ENCODE measurements around the gene ZNF726.
"Not testable (repeated sequence)": the region's sequence is repeated elsewhere in the genome, so short reads cannot be mapped to it uniquely, and the experiment has no call there.

ZNF726 gene

GRCh38 chr19:23914402-23915286 lies at the start of gene ZNF726:
TSS of gene ZNF726 (plus strand) at chr19:23914886. CDS start at chr19:23914995, 109 bp downstream.
- peak; percentile 97 for FAIRE-seq

DNA sequence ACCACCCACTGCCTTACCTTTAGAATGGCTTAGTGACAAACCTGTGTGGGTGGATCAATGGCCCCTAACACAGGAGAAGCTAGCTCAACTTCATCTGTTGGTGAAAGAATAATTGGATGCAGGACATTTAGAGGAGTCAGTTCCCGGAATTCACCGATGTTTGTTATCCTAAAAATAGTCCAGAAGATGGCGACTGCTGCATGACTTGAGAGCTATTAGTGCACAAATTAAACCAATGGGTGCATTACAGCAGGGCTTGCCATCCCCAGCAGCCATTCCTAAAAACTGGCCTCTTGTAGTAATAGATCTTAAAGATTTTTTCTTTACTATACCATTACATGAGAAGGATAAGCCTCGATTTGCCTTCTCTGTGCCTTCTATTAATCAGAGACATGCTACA lies 46.8 kb upstream of the ZNF726 start:
- no peak for FAIRE-seq

GRCh38 chr19:23868630-23869029 lies 46.1 kb upstream of the ZNF726 start:
- no peak for FAIRE-seq

- no peak for FAIRE-seq
These were observed 42.3 kb upstream of the ZNF726 start for GRCh38 chr19:23872282-23872919.

- no peak for FAIRE-seq
These were observed 38.4 kb upstream of the ZNF726 start for GRCh38 chr19:23876261-23876660.

DNA sequence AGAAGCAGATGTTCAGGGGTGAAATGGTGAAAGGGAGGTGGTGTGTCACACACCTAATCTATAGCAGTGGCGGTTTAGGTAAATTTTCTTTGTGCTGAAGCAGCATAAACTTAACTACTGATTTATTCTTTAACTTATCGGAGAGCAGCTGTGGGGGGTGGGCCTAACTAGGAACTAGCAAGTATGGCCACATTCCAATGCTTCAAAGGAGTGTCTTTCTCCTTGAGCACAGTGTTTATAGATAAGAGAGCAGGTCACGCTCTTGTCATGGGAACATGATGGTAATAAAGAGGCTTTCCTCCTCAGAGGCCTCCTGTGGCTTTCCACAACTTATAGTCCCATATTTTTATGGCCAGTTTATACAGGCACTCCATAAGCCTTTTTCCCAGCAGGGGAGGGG lies 37.9 kb upstream of the ZNF726 start:
- FAIRE-seq: not testable (repeated sequence)

GRCh38 chr19:23882493-23882892 lies 32.2 kb upstream of the ZNF726 start:
- no peak for FAIRE-seq

- FAIRE-seq: no peak
These were observed 30.3 kb upstream of the ZNF726 start for GRCh38 chr19:23884363-23884762.

- no peak for FAIRE-seq
These were observed 27.0 kb upstream of the ZNF726 start for GRCh38 chr19:23887642-23888041.

GRCh38 chr19:23896096-23896495 lies 18.6 kb upstream of the ZNF726 start:
- not testable (repeated sequence) for FAIRE-seq

DNA sequence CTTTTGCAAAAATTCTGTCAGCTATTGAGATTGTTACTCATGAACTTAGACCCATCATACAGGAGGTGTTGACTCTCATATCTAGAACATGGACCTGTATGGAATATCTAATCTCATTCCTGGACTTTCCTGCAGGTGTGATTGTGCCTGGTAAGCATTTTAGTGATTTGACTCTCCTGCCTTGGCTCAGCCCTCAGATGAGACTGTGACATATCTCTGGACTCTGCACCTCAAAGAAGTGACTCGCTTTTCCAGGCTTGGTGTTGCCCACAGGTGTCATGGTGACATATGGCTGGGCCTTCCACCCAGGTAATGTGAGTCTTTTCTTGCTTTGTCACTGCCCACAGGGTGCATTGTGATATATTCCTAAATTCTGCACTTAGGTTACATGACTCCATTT lies 17.8 kb upstream of the ZNF726 start:
- FAIRE-seq: no peak

DNA sequence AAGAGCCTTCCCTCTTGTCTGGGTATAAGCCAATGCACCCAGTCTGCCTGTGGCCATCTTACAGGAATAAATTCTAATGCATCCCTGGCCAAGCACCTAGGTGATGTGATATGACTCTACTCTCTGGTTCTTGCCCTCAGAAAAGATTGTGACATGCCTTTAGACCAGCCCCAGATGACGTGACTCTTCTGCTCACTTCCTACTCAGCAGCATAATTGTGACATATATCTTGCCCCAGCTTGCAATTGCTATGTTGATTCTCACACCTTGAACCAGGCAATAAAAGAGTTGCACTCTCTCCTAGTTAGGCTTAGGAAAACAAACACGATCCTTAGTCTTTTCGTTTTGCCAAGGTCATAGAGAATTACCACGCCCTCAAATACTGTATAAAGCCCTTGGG lies 13.3 kb upstream of the ZNF726 start:
- no peak for FAIRE-seq

- FAIRE-seq: no peak
These were observed 10.3 kb upstream of the ZNF726 start for GRCh38 chr19:23904406-23904805.

DNA sequence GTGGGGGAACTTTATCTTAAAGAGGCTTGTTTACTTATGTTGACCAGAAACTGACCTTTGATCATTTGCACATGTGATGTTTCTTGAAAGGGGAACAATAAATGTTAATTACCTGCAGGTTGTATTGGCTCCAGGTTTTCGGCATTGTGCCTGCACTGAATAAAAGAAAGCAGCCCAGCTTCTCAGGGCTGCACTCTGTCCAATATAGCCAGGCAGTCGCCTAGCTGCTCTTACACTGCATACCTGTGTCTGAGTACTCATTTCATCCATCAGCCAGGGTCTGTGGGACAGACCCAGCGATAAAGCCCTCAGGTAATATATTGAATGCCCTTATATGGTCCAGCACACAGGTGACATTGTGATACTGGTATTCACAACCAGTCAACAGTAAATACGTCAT lies 8.9 kb upstream of the ZNF726 start:
- no peak for FAIRE-seq

- FAIRE-seq: no peak
These were observed 7.9 kb upstream of the ZNF726 start for GRCh38 chr19:23906835-23907234.

- FAIRE-seq: no peak
These were observed 6.5 kb upstream of the ZNF726 start for GRCh38 chr19:23908165-23908564.

GRCh38 chr19:23909222-23909621 lies 5.5 kb upstream of the ZNF726 start:
- no peak for FAIRE-seq

- FAIRE-seq: no peak
These were observed 755 bp upstream of the ZNF726 start for GRCh38 chr19:23913931-23914330.

DNA sequence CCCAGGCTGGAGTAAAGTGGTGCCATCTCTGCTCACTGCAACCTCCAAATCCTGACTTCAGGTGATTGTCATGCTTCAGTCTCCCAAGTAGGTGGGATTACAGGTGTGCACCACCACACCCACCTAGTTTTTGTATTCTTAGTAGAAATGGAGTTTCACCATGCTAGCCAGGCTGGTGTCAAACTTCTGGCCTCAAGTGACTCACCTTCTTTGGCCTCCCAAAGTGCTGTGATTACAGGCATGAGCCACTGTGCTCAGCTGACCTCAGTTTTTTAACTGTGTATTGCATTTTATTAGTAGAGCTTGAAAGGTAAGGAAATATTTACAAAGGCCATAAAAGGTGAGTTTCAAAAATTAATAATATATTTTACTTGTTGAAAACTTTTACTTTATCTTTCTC lies 2.3 kb downstream of the ZNF726 start:
- FAIRE-seq: no peak

DNA sequence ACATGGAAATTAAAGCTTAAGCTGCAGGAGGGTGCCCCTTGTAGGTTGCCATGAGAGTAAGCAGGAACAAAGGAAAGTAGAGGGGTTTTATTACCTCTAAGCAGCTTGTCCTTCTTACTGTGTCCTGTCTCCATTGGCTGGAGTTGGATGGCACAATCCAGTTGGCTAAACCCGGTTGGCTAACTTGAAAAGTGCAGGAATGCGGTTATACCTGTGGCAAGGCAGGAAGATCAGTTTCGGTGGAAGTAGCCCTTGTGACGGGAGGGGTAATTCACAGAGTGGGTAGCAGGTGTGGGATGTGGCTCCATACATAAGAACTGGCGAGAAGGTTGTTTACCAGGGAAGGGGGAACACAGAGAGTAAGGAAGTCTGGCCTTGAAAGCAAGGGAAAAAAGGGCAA lies 3.2 kb downstream of the ZNF726 start:
- FAIRE-seq: no peak

DNA sequence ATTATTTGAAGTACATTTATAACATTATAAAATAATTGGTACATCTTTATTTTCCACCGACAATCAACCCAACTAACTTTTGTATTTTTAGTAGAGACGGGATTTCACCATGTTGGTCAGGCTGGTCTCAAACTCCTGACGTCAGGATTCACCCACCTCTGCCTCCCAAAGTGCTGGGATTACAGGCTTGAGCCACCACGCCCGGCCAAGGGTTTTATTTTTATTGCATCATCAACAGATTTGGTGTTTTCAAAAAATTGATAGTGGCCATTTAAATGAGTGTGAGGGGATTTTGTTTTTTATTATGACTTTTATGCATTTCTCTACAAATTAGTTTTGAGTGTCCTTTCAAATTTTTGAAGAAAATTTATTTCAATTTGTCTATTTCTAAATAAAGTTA lies 10.6 kb downstream of the ZNF726 start:
- FAIRE-seq: no peak

- FAIRE-seq: no peak
These were observed 18.2 kb downstream of the ZNF726 start for GRCh38 chr19:23932878-23933277.

- not testable (repeated sequence) for FAIRE-seq
These were observed 22.3 kb downstream of the ZNF726 start for GRCh38 chr19:23937031-23937430.

DNA sequence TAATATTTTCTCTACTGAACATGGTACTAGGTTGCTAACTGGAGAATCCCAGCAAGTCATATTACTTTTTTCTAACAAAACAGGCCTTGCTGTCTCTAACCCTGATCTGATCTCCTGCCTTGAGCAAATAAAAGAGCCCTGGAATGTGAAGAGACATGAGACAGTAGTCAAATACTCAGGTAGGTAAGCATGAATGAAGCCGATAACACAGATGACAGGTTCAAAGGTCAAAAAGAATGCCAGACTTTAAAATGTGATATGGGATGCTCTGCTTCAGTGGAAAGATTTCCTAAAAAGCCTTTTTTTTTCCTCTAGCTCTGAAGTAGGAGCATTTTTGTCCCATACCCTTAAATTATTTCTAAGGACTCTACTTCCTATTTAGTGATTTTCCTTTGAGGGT lies 28.7 kb downstream of the ZNF726 start:
- no peak for FAIRE-seq
